Endodermal cell (in vitro differentiated cells): ENCODE results near the gene UBE2E1. TPM values are rescaled to one million over a fixed set of nuclear protein-coding genes. Genes with fewer than 3 reads are reported as not detected.
A peak's percentile ranks its signal among the peaks of the same experiment; 100 is the strongest.

Experiments used
- DNase-seq: peaks from one replicate; pipeline ENCODE4 v3.0.0-alpha.2; 2017
- H3K27ac ChIP-seq: 2 replicates; pipeline ENCODE4 v1.5.1; 2013; ENCODE audit warnings: mild to moderate bottlenecking, low read depth, low read length, moderate library complexity
- H3K27me3 ChIP-seq: 2 replicates; pipeline ENCODE4 v1.6.1; 2013; ENCODE audit warnings: mild to moderate bottlenecking, low read length, moderate library complexity; ENCODE audit not compliant: insufficient read depth, control insufficient read depth, poor library complexity, severe bottlenecking
- H3K36me3 ChIP-seq: 2 replicates; pipeline ENCODE4 v1.7.0; 2013; ENCODE audit warnings: mild to moderate bottlenecking, low read length, moderate library complexity; ENCODE audit not compliant: control insufficient read depth, insufficient read depth
- H3K4me1 ChIP-seq: one replicate; pipeline ENCODE4 v1.7.0; 2013; ENCODE audit warnings: low read length; ENCODE audit not compliant: control insufficient read depth, insufficient read depth
- H3K4me3 ChIP-seq: 2 replicates; pipeline ENCODE4 v1.5.1; 2013; ENCODE audit warnings: mild to moderate bottlenecking, low read length, moderate library complexity
- H3K9ac ChIP-seq: 2 replicates; pipeline ENCODE4 v1.6.1; 2013; ENCODE audit warnings: mild to moderate bottlenecking, low read length, moderate library complexity; ENCODE audit not compliant: poor library complexity, severe bottlenecking; ENCODE audit errors: extremely low read depth
- H3K9me3 ChIP-seq: 2 replicates; pipeline ENCODE4 v1.6.1; 2013; ENCODE audit warnings: mild to moderate bottlenecking, low read length, moderate library complexity; ENCODE audit not compliant: control insufficient read depth
- H3K27ac Mint-ChIP-seq: 2 replicates; pipeline ENCODE4 v1.8.0; 2020; ENCODE audit warnings: mixed read lengths
- H3K27me3 Mint-ChIP-seq: 2 replicates; pipeline ENCODE4 v1.8.0; 2021; ENCODE audit warnings: mild to moderate bottlenecking, mixed read lengths; ENCODE audit not compliant: insufficient read depth
- H3K36me3 Mint-ChIP-seq: 2 replicates; pipeline ENCODE4 v1.8.0; 2020; ENCODE audit warnings: low read depth, mixed read lengths
- H3K4me1 Mint-ChIP-seq: 2 replicates; pipeline ENCODE4 v1.8.0; 2020; ENCODE audit warnings: mixed read lengths
- H3K4me3 Mint-ChIP-seq: 2 replicates; pipeline ENCODE4 v1.8.0; 2020; ENCODE audit warnings: mild to moderate bottlenecking, moderate library complexity, mixed read lengths
- H3K9me3 Mint-ChIP-seq: 2 replicates; pipeline ENCODE4 v1.8.0; 2020; ENCODE audit warnings: mild to moderate bottlenecking, mixed read lengths
- WGBS, 2 experiments: methylation state at CpG; one replicate each; pipeline versions ENCODE4 v1.1.5 to v1.1.7; 2013; ENCODE audit warnings: missing lambda C conversion rate in 2 of 2, mixed read lengths in 1 of 2; ENCODE audit not compliant: insufficient coverage in 1 of 2, insufficient read length in 1 of 2; 5-methylcytosine and 5-hydroxymethylcytosine counted together
- total RNA-seq, 2 donors: library from RNA; stranded (reverse); fragmentation: NEBNext Ultra II Directional in 1 of 2; extraction: Animal tissue kit (Norgen Biotek cat#: 25700) in 1 of 2; gene quantifications; 2 replicates in 1 of 2; 3 replicates in 1 of 2; pipeline ENCODE4 v1.2.1, GENCODE V29; 2021
- TF ChIP-seq, protein P1 (sequence below): fragments of 200-600 bp; sonication (generic); conservative IDR thresholded peaks from 2 replicates; pipeline ENCODE4 v1.5.0; 2021; ENCODE audit warnings: antibody characterized with exemption, mild to moderate bottlenecking

Gene UBE2E1
- total RNA-seq, 2 donors from 2014 or later, result 112 to 120 TPM

DNA sequence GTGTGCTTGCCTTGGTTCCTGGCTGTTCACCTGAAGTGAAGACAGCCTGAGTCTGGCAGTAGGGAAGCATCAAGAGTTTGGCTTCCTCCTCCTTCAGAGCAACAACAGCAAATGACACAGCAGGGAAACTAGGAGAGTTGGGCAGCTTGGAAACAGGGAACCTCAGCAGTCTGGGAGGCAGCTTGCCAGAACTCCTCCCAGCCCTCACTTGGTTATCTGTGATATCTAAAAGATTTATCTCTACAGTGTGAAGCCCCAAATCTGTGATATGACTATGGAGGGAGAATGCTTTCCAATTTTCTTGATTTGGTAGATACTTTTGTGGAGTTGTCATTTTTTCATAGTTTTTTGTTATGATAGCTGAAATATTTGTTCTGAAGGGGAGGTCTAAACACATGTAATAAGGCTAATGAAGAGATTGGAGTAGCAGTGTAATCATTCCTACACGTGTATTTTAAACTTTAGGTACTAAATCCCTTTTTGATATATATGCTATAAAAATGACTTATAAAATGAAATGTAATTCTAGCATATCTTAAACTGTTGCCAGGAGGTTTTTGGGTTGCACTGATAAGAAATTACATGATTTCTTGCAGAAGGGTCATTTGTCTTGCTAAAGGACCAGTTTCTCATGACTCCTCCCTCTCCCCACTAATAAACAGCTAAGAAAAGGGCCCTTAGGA is 20.8 kb downstream of the UBE2E1 start:
- no peak overlapping the region for H3K27ac Mint-ChIP-seq
- peaks cover 18% of the 10 kb centered on the region for H3K4me1 Mint-ChIP-seq
- H3K4me3 Mint-ChIP-seq, result no peak overlapping the region
- Histone ChIP-seq H3K4me1 (peaks cover 3% of the 10 kb centered on the region), H3K4me3 (no peak overlapping the region), H3K27ac (no peak overlapping the region), H3K27me3 (no peaks in the 10 kb centered on the region), H3K9ac (no peak overlapping the region), H3K36me3 (peaks cover 5% of the 10 kb centered on the region), H3K9me3 (no peaks in the 10 kb centered on the region)
- peak; percentile 63 for DNase-seq
- peaks cover 8% of the 10 kb centered on the region for H3K36me3 Mint-ChIP-seq
- H3K9me3 Mint-ChIP-seq, result no peaks in the 10 kb centered on the region
- TF ChIP-seq, protein P1, sequence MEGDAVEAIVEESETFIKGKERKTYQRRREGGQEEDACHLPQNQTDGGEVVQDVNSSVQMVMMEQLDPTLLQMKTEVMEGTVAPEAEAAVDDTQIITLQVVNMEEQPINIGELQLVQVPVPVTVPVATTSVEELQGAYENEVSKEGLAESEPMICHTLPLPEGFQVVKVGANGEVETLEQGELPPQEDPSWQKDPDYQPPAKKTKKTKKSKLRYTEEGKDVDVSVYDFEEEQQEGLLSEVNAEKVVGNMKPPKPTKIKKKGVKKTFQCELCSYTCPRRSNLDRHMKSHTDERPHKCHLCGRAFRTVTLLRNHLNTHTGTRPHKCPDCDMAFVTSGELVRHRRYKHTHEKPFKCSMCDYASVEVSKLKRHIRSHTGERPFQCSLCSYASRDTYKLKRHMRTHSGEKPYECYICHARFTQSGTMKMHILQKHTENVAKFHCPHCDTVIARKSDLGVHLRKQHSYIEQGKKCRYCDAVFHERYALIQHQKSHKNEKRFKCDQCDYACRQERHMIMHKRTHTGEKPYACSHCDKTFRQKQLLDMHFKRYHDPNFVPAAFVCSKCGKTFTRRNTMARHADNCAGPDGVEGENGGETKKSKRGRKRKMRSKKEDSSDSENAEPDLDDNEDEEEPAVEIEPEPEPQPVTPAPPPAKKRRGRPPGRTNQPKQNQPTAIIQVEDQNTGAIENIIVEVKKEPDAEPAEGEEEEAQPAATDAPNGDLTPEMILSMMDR, result no peak
- 100% methylated on average over 1 of the region's 1 CpG; no CpG with 5 or more reads in 1 of the 2 experiments for WGBS, 2 experiments
- no peaks in the 10 kb centered on the region for H3K27me3 Mint-ChIP-seq

DNA sequence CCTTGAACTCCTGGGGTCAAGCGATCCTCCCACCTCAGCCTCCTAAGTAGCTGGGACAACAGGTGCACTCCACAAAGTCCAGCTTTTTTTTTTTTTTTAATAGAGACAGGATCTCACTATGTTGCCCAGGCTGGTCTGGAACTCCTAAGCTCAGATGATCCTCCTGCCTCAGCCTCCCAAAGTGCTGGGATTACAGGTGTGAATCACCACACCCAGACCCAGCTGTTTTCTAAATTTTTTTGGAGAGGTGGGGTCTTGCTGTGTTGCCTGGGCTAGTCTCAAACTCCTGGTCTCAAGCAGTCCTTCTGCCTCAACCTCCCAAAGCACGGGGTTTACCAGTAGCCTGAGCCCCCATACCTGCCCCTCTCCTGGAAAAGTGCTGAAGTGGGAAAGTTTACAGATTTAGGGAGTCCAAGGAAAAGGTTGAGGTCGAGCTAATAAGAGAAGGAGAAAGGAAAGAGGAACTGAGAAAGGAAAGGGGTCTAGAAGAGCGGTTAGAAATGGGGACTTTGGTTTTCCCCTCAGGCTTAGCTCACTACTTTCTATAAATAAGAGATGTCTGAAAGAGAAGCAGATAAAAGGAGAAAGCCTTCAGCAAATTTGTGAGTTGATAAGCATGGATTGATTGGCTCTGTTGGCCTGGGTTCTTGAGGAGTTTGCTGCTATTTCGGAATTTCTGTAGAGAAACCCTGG is 23.6 kb downstream of the UBE2E1 start:
- 83 to 94% methylated on average over 3 to 5 of the region's 5 CpGs for WGBS, 2 experiments
- Mint-ChIP-seq H3K9me3 (no peaks in the 10 kb centered on the region), H3K36me3 (peaks cover 8% of the 10 kb centered on the region), H3K4me1 (peaks cover 9% of the 10 kb centered on the region), H3K27ac (peak overlapping the region; percentile 28), H3K4me3 (no peak overlapping the region), H3K27me3 (no peaks in the 10 kb centered on the region)
- Histone ChIP-seq H3K4me1 (peaks cover 3% of the 10 kb centered on the region), H3K36me3 (peaks cover 5% of the 10 kb centered on the region), H3K9me3 (no peaks in the 10 kb centered on the region), H3K4me3 (no peak overlapping the region), H3K9ac (no peak overlapping the region), H3K27me3 (no peaks in the 10 kb centered on the region), H3K27ac (no peak overlapping the region)
- DNase-seq, result no peak
- TF ChIP-seq, protein P1, result no peak

DNA sequence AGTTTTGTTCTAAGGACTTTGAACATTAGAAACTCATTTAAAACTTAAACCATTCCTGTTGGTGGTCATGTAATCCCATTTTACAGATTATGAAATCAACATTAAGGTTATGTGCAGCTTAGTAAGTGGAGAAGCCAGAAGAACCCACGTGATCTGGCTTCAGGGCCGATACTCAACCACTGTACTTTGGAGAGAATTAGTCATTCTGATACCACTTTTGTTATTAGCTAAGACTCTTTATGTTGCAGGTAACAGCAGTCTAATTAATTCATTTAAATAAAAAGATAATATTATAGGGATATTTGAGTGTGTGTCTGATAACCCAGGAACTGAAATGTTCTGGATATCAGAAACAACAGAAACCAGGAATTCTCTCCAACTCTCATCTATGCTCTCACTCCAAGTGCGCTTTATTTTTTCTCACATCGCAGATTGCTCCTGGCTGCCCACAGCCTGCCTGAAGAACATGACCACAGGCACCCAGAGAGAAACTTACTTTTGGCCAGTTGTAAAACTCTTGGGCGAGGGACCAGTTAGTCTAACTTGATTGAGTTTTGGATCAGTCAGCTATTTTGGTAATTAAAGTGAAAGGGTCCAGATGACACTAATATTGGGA is 25.2 kb downstream of the UBE2E1 start:
- no peak overlapping the region for H3K27ac Mint-ChIP-seq
- no peaks in the 10 kb centered on the region for H3K9me3 Mint-ChIP-seq
- no peak overlapping the region for H3K4me3 Mint-ChIP-seq
- H3K9ac ChIP-seq, result no peak overlapping the region
- no peaks in the 10 kb centered on the region for H3K27me3 Mint-ChIP-seq
- 92 to 100% methylated on average over 2 to 5 of the region's 5 CpGs for WGBS, 2 experiments
- no peak for DNase-seq
- H3K27me3 ChIP-seq, result no peaks in the 10 kb centered on the region
- H3K4me3 ChIP-seq, result no peak overlapping the region
- no peaks in the 10 kb centered on the region for H3K9me3 ChIP-seq
- TF ChIP-seq, protein P1, result no peak
- peaks cover 6% of the 10 kb centered on the region for H3K4me1 Mint-ChIP-seq
- H3K27ac ChIP-seq, result no peak overlapping the region
- H3K4me1 ChIP-seq, result peaks cover 2% of the 10 kb centered on the region
- H3K36me3 ChIP-seq, result no peaks in the 10 kb centered on the region
- H3K36me3 Mint-ChIP-seq, result peaks cover 5% of the 10 kb centered on the region
